NCI-H226 (cell line): ENCODE results near the gene DHX32.

Experiments used
- DNase-seq: peaks from one replicate; pipeline ENCODE4 v3.0.0-alpha.2; 2015

Gene DHX32

DNA sequence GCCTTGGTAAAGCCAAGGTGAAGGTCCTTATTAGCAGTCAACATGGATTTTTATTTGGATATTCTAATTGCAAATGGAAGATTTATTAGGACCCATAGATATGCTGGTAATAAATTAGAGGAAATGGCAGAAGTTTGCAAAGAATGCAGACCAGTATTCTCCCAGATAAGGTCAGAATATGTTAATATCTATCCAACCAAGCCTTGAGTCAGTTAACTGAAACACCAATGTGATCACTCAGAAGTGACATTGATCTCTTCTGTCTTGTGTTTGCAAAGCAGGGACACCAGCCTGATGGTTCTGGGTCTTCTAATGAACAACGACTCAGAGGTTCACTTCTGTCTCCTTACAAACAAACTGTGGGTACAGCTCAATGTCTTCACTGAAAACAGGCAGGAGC is 79.5 kb downstream of the DHX32 start:
- DNase-seq, result no peak

DNA sequence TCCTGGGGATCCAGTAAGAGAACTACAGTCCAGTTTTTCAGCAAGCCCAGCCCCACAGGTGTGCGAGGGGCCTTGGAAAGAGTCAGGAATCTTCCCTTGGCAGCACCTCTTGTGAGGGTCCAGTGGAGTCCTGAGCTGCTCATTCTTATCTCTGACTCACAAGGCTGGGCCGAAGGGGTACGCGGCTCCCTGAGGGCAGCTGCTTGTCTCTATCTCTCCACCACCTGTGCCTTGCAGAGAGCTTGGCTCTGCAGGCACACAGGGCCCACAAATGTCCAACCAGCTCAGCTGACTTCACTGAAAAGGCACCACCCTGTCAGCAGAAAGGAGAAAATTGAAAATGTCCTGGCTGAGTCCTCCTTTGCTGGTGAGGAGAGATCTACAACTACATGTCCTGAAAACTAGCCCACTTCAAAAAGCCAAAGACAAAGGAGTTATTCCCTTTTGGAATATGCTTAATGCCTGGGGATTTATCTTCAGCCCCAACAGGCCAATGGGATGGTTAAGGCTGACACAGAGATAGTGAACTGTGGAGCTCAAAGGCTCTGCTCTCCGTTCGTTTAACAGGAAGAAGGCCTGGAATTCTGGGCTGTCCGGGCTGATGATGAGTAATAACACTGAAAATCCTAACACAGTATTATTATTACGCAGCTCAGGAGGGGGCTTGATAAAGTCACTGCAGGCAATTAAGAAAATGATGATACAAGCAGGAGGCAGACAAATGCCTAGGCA is 81.5 kb downstream of the DHX32 start:
- DNase-seq, result no peak

DNA sequence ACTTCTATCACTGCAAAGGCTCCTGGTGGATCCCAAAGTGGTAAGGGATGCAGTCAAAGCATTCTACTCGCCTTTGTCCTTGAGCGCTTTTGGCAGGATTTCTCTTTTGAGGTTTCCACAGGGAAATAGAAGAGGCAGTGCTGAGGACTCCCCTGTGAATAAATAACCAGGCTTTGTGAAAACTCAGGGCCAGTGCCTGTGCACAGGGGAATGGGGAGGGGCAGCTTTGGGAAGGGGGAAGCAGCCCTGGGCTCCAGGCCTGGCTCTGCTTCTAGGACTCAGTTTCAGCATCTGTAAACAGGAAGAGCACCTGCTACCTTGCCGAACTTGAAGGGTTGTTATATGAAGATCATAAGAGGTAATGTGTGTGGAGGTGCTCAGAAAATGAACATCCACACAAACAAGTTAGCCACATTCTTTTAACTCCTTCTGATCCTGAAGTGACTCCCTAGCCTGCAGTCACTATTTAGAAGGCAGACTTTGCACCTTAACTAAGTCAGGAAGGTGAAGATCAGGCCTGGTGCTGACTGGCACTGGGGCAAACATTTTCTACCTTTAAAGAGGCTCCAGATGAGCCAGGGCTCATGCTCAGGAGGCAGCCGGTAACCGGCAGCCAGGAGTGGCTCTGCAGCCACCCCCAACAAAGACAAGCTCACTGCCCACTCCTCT is 83.0 kb downstream of the DHX32 start:
- DNase-seq, result no peak

DNA sequence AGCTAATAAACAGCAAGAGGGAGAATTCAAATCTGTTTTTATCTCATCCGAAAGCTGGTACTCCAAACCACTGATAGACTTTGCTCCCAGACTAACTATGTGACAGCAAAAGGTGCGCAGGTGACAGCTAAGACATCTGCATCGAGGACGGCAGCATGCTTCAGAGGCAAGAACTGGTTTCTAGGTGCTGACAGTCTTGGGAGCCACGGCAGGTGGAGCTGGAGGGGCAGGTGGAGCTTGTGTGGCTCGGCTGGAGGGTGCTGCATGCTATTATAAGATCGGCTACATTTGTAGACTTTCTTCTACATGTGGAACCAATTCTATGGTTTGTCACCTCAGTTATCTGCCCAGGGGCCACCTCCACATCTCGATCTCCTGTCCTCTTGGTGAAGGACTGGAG is 83.7 kb downstream of the DHX32 start:
- no peak for DNase-seq

DNA sequence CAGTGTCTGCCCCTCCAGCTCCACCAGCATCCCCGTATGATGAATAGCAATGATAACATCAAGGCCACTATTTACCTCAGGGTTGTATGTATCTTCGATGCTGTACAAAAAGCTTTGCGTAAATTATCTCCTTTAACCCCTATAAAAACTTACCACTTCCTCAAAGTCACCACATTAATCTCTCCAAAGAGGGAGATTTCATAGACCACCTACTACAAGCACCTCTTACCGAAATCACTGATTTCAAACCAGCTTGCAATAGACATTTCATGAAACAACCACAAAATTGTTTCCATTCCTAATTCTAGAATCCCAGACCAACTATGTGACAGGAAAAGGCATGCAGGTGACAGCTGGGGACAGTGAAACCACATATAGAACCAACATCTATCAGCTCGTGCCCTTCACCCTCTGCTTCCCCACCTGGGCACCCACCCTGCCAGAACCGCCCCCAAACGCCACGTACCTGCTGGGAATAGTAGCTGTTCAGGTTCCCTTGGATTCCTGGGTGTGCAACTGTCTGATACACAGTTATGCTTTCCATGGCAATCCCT is 85.4 kb downstream of the DHX32 start:
- no peak for DNase-seq

DNA sequence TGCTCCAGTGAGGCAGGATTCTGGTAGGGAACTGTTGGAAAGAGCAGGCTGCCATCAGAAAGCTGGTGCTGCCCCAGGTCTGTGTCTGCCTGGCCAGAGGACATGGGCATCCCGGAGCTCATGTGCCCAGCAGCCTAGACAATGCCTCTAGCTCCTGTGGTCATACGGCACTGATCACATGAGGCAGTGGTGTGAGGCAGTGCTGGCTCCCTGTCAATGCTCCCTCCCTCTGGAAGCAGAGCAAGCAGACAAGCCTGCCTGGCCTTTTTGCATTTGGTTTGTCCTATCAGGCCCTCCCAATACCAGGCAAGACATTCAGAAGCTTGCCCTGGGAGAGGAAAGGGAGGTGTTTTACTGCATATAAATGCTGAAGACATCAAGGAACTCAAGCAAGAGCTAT is 86.0 kb downstream of the DHX32 start:
- no peak for DNase-seq

DNA sequence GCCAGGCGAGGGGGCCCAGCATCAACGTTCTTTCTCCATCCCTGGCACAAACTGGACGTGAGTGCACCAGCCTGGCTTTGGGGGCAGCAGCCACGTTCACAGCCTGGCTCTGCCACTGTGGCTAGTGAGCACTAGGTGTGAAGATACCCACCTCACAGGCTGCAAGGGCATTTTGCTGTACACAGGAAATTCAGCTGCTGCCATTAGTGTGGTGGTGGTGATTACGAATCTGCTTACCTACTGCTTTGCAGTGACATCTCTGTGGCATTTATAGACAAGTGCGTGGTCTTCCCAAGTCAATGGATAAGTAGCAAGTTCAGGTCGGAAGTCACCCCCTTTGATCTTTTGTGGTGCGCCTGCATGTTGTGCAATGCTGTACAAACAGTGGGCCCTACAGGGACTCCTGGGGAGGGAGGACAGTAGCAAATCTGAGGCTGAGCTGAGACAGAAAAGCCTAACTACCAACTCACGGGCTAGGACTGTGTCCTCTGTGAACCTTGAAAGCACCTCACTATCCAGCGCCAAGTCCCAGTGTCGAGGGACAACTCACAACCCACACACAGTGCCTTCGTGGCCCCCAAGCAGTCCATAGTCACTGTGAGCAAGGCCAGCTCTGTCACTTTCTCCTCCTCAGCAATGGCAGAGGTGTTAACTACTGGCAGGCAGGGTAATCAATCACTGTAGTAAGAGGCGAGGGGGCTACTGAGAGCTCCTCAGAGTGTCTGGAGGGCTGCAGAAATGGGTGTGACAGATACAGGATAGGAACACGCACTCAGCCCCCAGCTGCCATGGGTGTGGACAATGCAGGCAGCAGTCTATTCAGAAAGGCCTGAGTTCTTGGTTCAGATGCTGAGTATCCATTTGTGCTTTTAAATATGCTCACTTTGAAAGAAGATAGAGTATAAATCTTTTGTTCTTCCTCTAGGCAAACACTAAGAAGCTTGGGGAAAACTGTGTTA is 88.5 kb downstream of the DHX32 start:
- DNase-seq, result no peak

DNA sequence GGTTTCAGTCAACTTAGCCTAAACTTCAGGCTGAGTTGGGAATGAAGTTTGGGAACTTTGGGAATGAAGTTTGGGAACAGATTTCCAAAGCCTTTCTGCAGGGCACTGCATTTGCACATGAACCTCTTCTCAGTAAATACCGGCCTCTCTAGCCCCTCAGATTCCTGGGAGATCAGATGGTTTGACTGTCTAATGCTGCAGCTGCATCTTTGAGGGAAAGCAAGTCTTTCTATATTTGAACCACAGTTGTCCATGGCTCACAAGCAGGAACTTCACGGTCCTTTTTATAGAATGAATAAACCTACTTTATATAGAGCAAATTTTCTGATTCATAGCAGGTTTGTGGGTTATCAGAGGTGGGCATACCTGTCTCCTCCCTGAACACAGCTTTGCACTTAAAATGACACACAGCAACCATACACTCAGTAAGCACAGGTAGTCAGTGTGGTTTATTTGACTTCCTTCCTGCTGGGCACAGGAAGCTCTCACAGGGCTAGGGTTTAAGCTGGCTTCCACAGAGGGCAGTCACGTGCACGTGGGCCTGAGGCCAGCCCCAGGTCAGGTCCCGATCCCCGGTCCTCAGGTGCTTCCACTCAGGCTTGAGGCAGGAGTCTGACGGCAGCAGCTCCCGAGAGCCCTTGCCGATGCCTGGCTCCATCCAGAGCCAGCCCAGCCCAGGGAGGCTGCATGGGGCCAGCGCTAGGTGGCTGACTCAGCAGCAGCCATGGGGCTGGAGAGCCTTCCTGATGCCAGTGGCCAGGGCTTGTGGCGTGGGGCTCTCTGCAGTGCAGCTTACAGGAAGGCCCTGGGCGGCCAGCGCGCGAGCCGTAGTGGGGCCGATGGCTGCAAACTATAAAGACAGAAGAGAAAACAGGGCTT is 92.7 kb downstream of the DHX32 start:
- DNase-seq, result no peak
